BJ (cell line): ENCODE measurements around the gene NUDCD3. TPM values are rescaled to one million over a fixed set of nuclear protein-coding genes. Genes with fewer than 3 reads are reported as not detected.

Source experiments
- CTCF ChIA-PET: fragments of 350-600 bp; formaldehyde crosslinking; extraction: SDS; loops from one replicate; lab custom pipeline; 2021; ENCODE audit warnings: antibody characterized with exemption, inconsistent platforms; lab: Yijun Ruan, JAX
- POLR2A ChIA-PET: fragments of 300-600 bp; sonication (Branson Sonifier 250); formaldehyde crosslinking; extraction: SDS; loops from one replicate; lab custom pipeline; 2021; ENCODE audit warnings: antibody characterized with exemption; lab: Charles Lee
- DNase-seq: peaks from one replicate; pipeline ENCODE4 v3.0.0-alpha.2; 2011; ENCODE audit warnings: low read depth
- H3K27me3 ChIP-seq: 2 replicates; pipeline ENCODE4 v1.6.0; 2011; ENCODE audit warnings: low read length; ENCODE audit not compliant: control insufficient read depth, insufficient read depth
- H3K36me3 ChIP-seq: 2 replicates; pipeline ENCODE4 v1.5.1; 2011; ENCODE audit warnings: low read length; ENCODE audit not compliant: control insufficient read depth, insufficient read depth
- H3K4me3 ChIP-seq: 2 replicates; pipeline ENCODE4 v1.5.1; 2011; ENCODE audit warnings: low read depth, mild to moderate bottlenecking, control low read depth, low read length
- polyA plus RNA-seq: library from polyadenylated mRNA; depleted of rRNA; stranded (reverse); fragments of >200 nt; gene quantifications from 2 replicates; pipeline ENCODE4 v1.2.3, GENCODE V29; 2011; rRNA removed
- small RNA-seq: library from RNA; depleted of rRNA; stranded (forward); fragments of <200 nt; gene quantifications from one replicate; pipeline ENCODE3, GENCODE V24; 2012; ENCODE audit warnings: low replicate concordance, low read depth; ENCODE audit not compliant: insufficient read length
- TF ChIP-seq, protein P1 (sequence below): IDR thresholded peaks from 2 replicates; pipeline ENCODE4 v1.5.1; 2011; ENCODE audit warnings: low read depth, mild to moderate bottlenecking, control low read depth, inconsistent platforms, low read length, moderate library complexity; ENCODE audit not compliant: insufficient read depth

The NUDCD3 gene
- polyA plus RNA-seq, 1 experiment: 82.8 TPM

DNA sequence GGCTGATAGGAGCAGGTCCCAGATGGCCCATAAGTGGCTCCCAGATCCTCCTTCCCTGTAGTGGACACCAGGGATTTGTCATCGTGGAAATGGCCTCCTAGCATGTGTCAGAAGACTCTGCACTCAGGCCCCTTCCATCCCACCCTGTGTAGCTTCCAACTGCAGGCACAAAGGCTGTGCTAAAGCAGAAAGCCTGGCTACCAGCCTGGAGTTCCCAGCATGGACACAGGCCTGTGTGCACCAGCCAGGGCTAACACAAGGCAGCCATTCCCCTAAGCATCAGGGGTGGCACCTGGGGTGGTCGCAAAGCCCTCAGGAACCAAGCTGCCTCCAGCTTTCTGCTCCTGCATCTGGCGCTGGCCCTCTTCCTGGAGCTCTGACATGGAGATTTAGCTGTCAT is 160.6 kb downstream of the NUDCD3 start:
- no peak for DNase-seq
- H3K36me3 ChIP-seq: no peaks in the 10 kb centered on the region
- no peak overlapping the region for H3K4me3 ChIP-seq
- POLR2A ChIA-PET: no interaction called here
- TF ChIP-seq, protein P1, sequence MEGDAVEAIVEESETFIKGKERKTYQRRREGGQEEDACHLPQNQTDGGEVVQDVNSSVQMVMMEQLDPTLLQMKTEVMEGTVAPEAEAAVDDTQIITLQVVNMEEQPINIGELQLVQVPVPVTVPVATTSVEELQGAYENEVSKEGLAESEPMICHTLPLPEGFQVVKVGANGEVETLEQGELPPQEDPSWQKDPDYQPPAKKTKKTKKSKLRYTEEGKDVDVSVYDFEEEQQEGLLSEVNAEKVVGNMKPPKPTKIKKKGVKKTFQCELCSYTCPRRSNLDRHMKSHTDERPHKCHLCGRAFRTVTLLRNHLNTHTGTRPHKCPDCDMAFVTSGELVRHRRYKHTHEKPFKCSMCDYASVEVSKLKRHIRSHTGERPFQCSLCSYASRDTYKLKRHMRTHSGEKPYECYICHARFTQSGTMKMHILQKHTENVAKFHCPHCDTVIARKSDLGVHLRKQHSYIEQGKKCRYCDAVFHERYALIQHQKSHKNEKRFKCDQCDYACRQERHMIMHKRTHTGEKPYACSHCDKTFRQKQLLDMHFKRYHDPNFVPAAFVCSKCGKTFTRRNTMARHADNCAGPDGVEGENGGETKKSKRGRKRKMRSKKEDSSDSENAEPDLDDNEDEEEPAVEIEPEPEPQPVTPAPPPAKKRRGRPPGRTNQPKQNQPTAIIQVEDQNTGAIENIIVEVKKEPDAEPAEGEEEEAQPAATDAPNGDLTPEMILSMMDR: no peak
- CTCF ChIA-PET: interaction anchor here (0.8 kb wide), 1 partner anchor 204 kb away, joined by 3 read pairs; no protein-coding TSS in a partner anchor
- peaks cover 21% of the 10 kb centered on the region for H3K27me3 ChIP-seq

Small RNA genes lying within 50 kb of the gene (small RNA-seq; reads per million reads assigned to genes)
- gene RNU6-1097P: not detected

Other genes with a start within 250 kb of the NUDCD3 start
- gene CAMK2B, start 165.1 kb downstream of the NUDCD3 start, polyA plus RNA-seq: 0.05 and 0.10 TPM in 2 replicates
- not detected in 2 replicates for gene NPC1L1, start 50.7 kb upstream of the NUDCD3 start, polyA plus RNA-seq
- gene DDX56, start 83.2 kb upstream of the NUDCD3 start, polyA plus RNA-seq: 56.8 and 77.3 TPM in 2 replicates
- gene TMED4, start 91.6 kb upstream of the NUDCD3 start, polyA plus RNA-seq: 75.7 and 80.9 TPM in 2 replicates
- 32.0 and 51.3 TPM in 2 replicates for gene OGDH, start 116.0 kb upstream of the NUDCD3 start, polyA plus RNA-seq